Stimulated activated CD8-positive, alpha-beta memory T cell treated with anti-CD3 and anti-CD28 coated beads, Interleukin-7, amount 100 ng/mL, for 24 hours (primary cell): ENCODE results near the gene SEMA4G.

Experiments used
- DNase-seq: peaks from one replicate; pipeline ENCODE4 v3.0.0-alpha.2; 2020; ENCODE audit warnings: low read depth

The SEMA4G gene

GRCh38 chr10:100988166-100988565, 18.9 kb downstream of the SEMA4G start:
- DNase-seq: no peak

GRCh38 chr10:100989088-100989487, 19.8 kb downstream of the SEMA4G start:
- no peak for DNase-seq

GRCh38 chr10:100993986-100994708, 24.8 kb downstream of the SEMA4G start:
- no peak for DNase-seq

GRCh38 chr10:100995181-100995580, 25.9 kb downstream of the SEMA4G start:
- no peak for DNase-seq

GRCh38 chr10:100996678-100997359, 27.5 kb downstream of the SEMA4G start:
- DNase-seq: no peak

- DNase-seq: peak; percentile 55
Measured at GRCh38 chr10:100997360-100998182, 28.3 kb downstream of the SEMA4G start.

- DNase-seq: no peak
Measured at GRCh38 chr10:100998183-100998990, 29.1 kb downstream of the SEMA4G start.

- peak; percentile 43 for DNase-seq
Measured at GRCh38 chr10:100998991-100999741, 29.9 kb downstream of the SEMA4G start.

GRCh38 chr10:100999742-101000126, 30.4 kb downstream of the SEMA4G start, which contains the start of gene LZTS2:
Gene LZTS2 (plus strand): TSS chr10:100999808. CDS start chr10:101002539, 2,731 bp downstream.
- no peak for DNase-seq

- no peak for DNase-seq
Measured at GRCh38 chr10:101000127-101000914, 31.0 kb downstream of the SEMA4G start.

GRCh38 chr10:101000915-101001658, 31.8 kb downstream of the SEMA4G start:
- no peak for DNase-seq

- DNase-seq: no peak
Measured at GRCh38 chr10:101001659-101002035, 32.3 kb downstream of the SEMA4G start.

GRCh38 chr10:101002456-101002855, 33.2 kb downstream of the SEMA4G start:
- no peak for DNase-seq

- DNase-seq: no peak
Measured at GRCh38 chr10:101003639-101004206, 34.4 kb downstream of the SEMA4G start.

- DNase-seq: no peak
Measured at GRCh38 chr10:101005361-101005760, 36.1 kb downstream of the SEMA4G start.

GRCh38 chr10:101005869-101006567, 36.7 kb downstream of the SEMA4G start:
- DNase-seq: no peak

GRCh38 chr10:101006593-101007098, 37.3 kb downstream of the SEMA4G start:
- no peak for DNase-seq

- DNase-seq: no peak
Measured at GRCh38 chr10:101007099-101007711, 37.9 kb downstream of the SEMA4G start.
